LNCaP clone FGC (cell line): ENCODE results near the gene MAPK4.

Experiments
- DNase-seq: peaks from one replicate; pipeline ENCODE4 v3.0.0-alpha.2; 2011; ENCODE audit warnings: low read depth
- H3K4me3 ChIP-seq: 2 replicates; pipeline ENCODE4 v1.5.1; 2011; ENCODE audit warnings: mild to moderate bottlenecking, low read depth, low read length, control low read depth
- CTCF ChIP-seq: IDR thresholded peaks from 2 replicates; pipeline ENCODE4 v1.5.1; 2012; ENCODE audit warnings: mild to moderate bottlenecking; ENCODE audit not compliant: control insufficient read depth, insufficient read depth; ENCODE audit errors: extremely low read depth

Gene MAPK4

GRCh38 chr18:50614838-50615237 lies 55.0 kb downstream of the MAPK4 start:
- H3K4me3 ChIP-seq: no peak overlapping the region
- TF ChIP-seq CTCF: no peak
- DNase-seq: no peak

- no peak for TF ChIP-seq CTCF
Observed at GRCh38 chr18:50616484-50617048, 56.7 kb downstream of the MAPK4 start.

GRCh38 chr18:50619861-50620275 lies 60.0 kb downstream of the MAPK4 start:
- no peak for TF ChIP-seq CTCF

More at GRCh38 chr18:50616484-50617048, 56.7 kb downstream of the MAPK4 start:
- H3K4me3 ChIP-seq: no peak overlapping the region
- no peak for DNase-seq

GRCh38 chr18:50620319-50620718 lies 60.4 kb downstream of the MAPK4 start:
- no peak for TF ChIP-seq CTCF
- no peak overlapping the region for H3K4me3 ChIP-seq
- peak; percentile 96 for DNase-seq

More at GRCh38 chr18:50619861-50620275, 60.0 kb downstream of the MAPK4 start:
- peak; percentile 83 for DNase-seq
- no peak overlapping the region for H3K4me3 ChIP-seq

GRCh38 chr18:50621366-50621765 lies 61.5 kb downstream of the MAPK4 start:
- H3K4me3 ChIP-seq: no peak overlapping the region
- no peak for TF ChIP-seq CTCF
- DNase-seq: no peak

GRCh38 chr18:50622320-50622719 lies 62.4 kb downstream of the MAPK4 start:
- no peak overlapping the region for H3K4me3 ChIP-seq
- no peak for DNase-seq
- TF ChIP-seq CTCF: no peak

- no peak overlapping the region for H3K4me3 ChIP-seq
- DNase-seq: peak; percentile 72
- no peak for TF ChIP-seq CTCF
Observed at GRCh38 chr18:50622865-50623393, 63.0 kb downstream of the MAPK4 start.
